Hepatocyte (in vitro differentiated cells): Measurements from ENCODE around the gene SUPT4H1. TPM values are rescaled to one million over a fixed set of nuclear protein-coding genes. Genes with fewer than 3 reads are reported as not detected.

Experiments
- DNase-seq: peaks from one replicate; pipeline ENCODE4 v3.0.0-alpha.2; 2016; ENCODE audit warnings: low spot score
- H2AFZ ChIP-seq: fragments of 200-600 bp; sonication (generic); 2 replicates; pipeline ENCODE4 v1.6.0; 2016; ENCODE audit warnings: antibody characterized with exemption, mild to moderate bottlenecking
- H3K27ac ChIP-seq: fragments of 200-600 bp; sonication (generic); 2 replicates; pipeline ENCODE4 v1.5.1; 2016; ENCODE audit warnings: mild to moderate bottlenecking
- H3K27me3 ChIP-seq: fragments of 200-600 bp; sonication (generic); 2 replicates; pipeline ENCODE4 v1.6.1; 2016
- H3K36me3 ChIP-seq: fragments of 200-600 bp; sonication (generic); replicated peaks from 2 replicates; pipeline ENCODE4 v1.5.1; 2016; ENCODE audit warnings: low read depth; ENCODE audit not compliant: insufficient read depth
- H3K4me1 ChIP-seq: fragments of 200-600 bp; sonication (generic); 2 replicates; pipeline ENCODE4 v1.5.1; 2016; ENCODE audit warnings: mild to moderate bottlenecking, moderate library complexity; ENCODE audit not compliant: insufficient read depth
- H3K4me2 ChIP-seq: fragments of 200-600 bp; sonication (generic); 2 replicates; pipeline ENCODE4 v1.6.0; 2016
- H3K4me3 ChIP-seq: fragments of 200-600 bp; sonication (generic); 2 replicates; pipeline ENCODE4 v1.5.1; 2016; ENCODE audit warnings: mild to moderate bottlenecking
- H3K79me2 ChIP-seq: fragments of 200-600 bp; sonication (generic); 2 replicates; pipeline ENCODE4 v1.6.0; 2017; ENCODE audit warnings: mild to moderate bottlenecking
- H3K9me2 ChIP-seq: fragments of 200-600 bp; sonication (generic); replicated peaks from 2 replicates; pipeline ENCODE4 v1.6.0; 2017; ENCODE audit warnings: mild to moderate bottlenecking; ENCODE audit not compliant: insufficient read depth
- H3K9me3 ChIP-seq: fragments of 200-600 bp; sonication (generic); 2 replicates; pipeline ENCODE4 v1.5.1; 2016; ENCODE audit warnings: low read depth, mild to moderate bottlenecking
- H4K20me1 ChIP-seq: fragments of 200-600 bp; sonication (generic); 2 replicates; pipeline ENCODE4 v1.6.0; 2016; ENCODE audit warnings: mild to moderate bottlenecking; ENCODE audit not compliant: insufficient read depth, poor library complexity, severe bottlenecking
- EZH2 ChIP-seq: fragments of 200-600 bp; sonication (generic); IDR thresholded peaks from 2 replicates; pipeline ENCODE4 v1.6.1; 2016; ENCODE audit warnings: antibody characterized with exemption, mild to moderate bottlenecking, borderline replicate concordance
- EZH2phosphoT487 ChIP-seq: fragments of 200-600 bp; sonication (generic); IDR thresholded peaks from one replicate; pipeline ENCODE4 v1.6.1; 2018; ENCODE audit warnings: antibody characterized with exemption, mild to moderate bottlenecking, low read depth, moderate library complexity; ENCODE audit not compliant: unreplicated experiment, severe bottlenecking
- WGBS: methylation state at CpG from one replicate; pipeline ENCODE4 v1.1.6; 2016; ENCODE audit warnings: low lambda C conversion rate; ENCODE audit errors: missing lambda C conversion rate; 5-methylcytosine and 5-hydroxymethylcytosine counted together
- polyA plus RNA-seq: library from polyadenylated mRNA; unstranded; fragments of >200 nt; fragmentation: Nextera tagmentation; extraction: Ambion mirVana; gene quantifications from 2 replicates; pipeline ENCODE4 v1.2.1, GENCODE V29; 2016
- total RNA-seq: library from RNA; depleted of rRNA; stranded (reverse); fragments of >200 nt; gene quantifications from 2 replicates; pipeline ENCODE4 v1.2.3, GENCODE V29; 2014
- TF ChIP-seq, protein P1 (sequence below): fragments of 200-600 bp; sonication (generic); IDR thresholded peaks from 2 replicates; pipeline ENCODE4 v1.5.1; 2016; ENCODE audit warnings: antibody characterized with exemption, mild to moderate bottlenecking; ENCODE audit not compliant: poor library complexity

SUPT4H1 gene
- total and polyA plus RNA-seq, 2 experiments from 2014 or later: 54.5 to 108 TPM

DNA sequence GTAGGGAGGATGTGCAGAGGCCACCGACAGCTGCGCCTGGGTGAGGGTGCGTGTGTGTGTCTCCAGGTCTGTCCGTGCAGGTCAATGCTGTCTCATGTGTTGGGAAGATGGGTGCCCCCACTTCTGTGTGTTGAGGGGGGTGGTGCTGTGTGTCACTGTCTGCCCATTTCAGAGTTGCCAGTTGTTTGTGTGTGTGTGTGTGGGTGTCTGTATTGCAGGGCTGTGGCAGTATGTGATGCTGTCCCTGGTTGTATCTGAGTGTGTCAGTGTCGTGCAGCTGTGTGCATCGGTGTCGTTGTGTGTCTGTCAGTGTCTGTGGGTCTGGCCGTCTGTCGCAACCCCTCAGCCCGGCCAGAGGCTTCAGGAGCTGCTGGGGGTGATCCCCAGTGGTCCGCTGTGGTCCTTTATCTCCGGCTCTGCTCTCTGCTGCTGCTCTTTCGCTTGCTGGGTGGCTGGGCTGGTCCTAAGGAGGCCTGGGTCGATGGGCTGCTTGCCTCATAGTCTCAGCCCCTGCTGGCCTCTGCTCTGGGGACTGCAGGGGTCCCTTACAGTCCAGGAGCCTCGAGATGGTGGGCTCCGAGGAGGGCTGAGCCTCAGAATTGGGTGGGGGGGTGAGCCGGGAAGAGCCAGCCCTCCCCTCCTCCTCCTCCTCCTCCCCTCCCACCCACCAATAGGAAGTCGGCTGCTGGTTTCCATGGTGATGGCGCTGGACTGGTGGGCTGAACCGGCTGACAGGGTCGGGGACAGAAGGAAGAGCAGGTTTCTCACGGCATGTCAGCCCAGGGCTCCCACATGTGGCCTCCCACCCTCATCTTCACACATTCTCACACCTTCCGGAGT lies 23.6 kb downstream of the SUPT4H1 start, which contains the start of gene TSPOAP1:
TSPOAP1 (minus strand) TSS at position 601 of the 840 bp plus-strand sequence. CDS start 875 bp downstream, outside the sequence.
- no peak for DNase-seq
- peak within 1 kb of the TSS; percentile 53 for H3K4me2 ChIP-seq
- TF ChIP-seq EZH2phosphoT487 (no peak), EZH2 (no peak)
- TF ChIP-seq, protein P1, sequence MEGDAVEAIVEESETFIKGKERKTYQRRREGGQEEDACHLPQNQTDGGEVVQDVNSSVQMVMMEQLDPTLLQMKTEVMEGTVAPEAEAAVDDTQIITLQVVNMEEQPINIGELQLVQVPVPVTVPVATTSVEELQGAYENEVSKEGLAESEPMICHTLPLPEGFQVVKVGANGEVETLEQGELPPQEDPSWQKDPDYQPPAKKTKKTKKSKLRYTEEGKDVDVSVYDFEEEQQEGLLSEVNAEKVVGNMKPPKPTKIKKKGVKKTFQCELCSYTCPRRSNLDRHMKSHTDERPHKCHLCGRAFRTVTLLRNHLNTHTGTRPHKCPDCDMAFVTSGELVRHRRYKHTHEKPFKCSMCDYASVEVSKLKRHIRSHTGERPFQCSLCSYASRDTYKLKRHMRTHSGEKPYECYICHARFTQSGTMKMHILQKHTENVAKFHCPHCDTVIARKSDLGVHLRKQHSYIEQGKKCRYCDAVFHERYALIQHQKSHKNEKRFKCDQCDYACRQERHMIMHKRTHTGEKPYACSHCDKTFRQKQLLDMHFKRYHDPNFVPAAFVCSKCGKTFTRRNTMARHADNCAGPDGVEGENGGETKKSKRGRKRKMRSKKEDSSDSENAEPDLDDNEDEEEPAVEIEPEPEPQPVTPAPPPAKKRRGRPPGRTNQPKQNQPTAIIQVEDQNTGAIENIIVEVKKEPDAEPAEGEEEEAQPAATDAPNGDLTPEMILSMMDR: no peak
- H3K4me1 ChIP-seq: peaks cover 10% of the 10 kb centered on the region
- no peak within 1 kb of the TSS for H3K4me3 ChIP-seq
- no peaks in the 10 kb centered on the region for H3K9me2 ChIP-seq
- no peak within 1 kb of the TSS for H3K27ac ChIP-seq
- no peaks in the 10 kb centered on the region for H3K9me3 ChIP-seq
- H3K79me2 ChIP-seq: no peaks in the 10 kb centered on the region
- H3K27me3 ChIP-seq: no peaks in the 10 kb centered on the region
- 60% methylated on average over 20 of the region's 23 CpGs for WGBS
- H2AFZ ChIP-seq: no peak within 1 kb of the TSS
- H3K36me3 ChIP-seq: no peaks in the 10 kb centered on the region
- no peaks in the 10 kb centered on the region for H4K20me1 ChIP-seq

DNA sequence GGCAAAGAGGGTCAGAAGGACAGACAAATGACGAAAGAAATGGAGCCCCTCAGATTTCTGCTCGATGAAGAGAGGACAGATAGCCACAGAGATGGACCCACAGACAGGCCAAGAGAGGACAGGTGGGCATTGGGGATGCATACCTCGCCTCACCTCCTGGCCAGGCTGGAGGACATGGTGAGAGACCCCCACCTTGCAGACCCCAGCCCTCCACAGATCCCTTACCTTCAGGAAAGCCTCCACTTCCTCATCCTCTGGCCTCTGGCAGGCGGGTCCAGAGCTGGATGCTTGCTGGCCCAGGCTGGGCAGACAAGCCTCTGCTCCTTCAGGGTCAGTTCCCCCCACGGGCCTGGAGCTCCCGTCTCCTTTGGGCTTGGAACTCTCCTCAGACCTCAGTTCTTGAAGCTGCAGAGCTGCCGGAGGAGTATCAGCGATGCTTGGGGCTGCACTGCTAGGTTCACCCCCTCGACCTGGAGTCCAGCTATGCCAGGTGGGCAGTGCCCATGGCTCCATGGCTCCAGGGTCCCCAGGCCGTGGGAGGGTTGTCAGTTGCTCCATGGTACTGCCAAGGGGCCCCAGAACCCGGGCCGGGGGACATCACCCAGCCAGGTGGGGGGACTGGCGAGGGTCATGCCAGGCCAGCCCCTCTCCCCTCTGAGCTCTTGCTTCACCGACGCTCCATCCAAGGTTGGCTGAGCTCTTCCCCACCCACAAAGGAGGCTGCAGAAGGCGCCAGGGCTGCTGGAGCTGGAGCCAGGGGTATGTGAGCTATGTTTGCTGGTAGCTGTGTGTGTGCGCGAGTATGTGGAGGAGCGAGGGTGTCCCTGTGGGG lies 24.4 kb downstream of the SUPT4H1 start:
- no peaks in the 10 kb centered on the region for H3K9me3 ChIP-seq
- no peak overlapping the region for H3K4me2 ChIP-seq
- no peaks in the 10 kb centered on the region for H3K79me2 ChIP-seq
- peaks cover 10% of the 10 kb centered on the region for H3K4me1 ChIP-seq
- no peaks in the 10 kb centered on the region for H4K20me1 ChIP-seq
- H3K27ac ChIP-seq: no peak overlapping the region
- 86% methylated on average over 19 of the region's 19 CpGs for WGBS
- H3K4me3 ChIP-seq: no peak overlapping the region
- no peaks in the 10 kb centered on the region for H3K36me3 ChIP-seq
- no peak for TF ChIP-seq EZH2
- TF ChIP-seq, protein P1: no peak
- no peaks in the 10 kb centered on the region for H3K9me2 ChIP-seq
- no peaks in the 10 kb centered on the region for H3K27me3 ChIP-seq
- DNase-seq: no peak
- no peak overlapping the region for H2AFZ ChIP-seq

DNA sequence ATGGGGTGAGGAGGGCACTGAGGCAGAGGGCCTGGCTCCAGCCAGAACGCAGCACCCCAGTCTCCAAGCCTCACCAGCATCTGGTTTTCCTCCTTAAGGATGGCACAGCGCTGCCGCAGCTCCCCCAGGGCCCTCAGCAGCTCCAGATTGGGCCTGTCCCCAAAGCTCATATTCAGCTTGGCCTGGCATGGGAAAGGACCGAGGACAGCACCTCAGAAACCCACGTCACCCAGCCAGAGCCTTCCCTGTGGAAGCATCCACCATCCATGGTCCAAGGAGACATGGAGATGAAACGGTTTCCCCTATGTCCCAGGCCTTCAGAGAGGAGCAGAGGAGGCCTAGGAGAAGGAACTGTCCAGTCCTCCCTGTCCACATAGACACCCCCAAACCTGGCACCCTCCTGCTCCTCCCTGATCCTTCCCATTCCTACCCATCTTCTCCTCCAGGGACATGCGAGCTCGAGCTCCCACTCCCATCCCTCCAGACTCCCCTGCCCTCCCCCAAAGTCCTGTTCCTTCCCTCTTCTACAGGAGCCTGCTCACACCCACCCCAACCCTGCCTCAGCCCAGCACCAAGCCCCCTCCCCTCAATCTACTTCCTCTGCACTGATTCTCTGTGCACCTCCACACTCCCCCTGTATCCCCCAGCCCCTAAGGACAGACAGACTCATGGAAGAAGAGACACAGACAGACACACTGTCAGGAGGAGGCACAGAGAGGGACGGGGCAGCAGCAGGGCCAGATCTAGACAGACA lies 25.2 kb downstream of the SUPT4H1 start:
- Histone ChIP-seq H3K9me3 (no peaks in the 10 kb centered on the region), H3K4me3 (no peak overlapping the region), H3K4me2 (no peak overlapping the region), H3K4me1 (peaks cover 10% of the 10 kb centered on the region), H2AFZ (no peak overlapping the region), H4K20me1 (no peaks in the 10 kb centered on the region), H3K36me3 (no peaks in the 10 kb centered on the region), H3K9me2 (no peaks in the 10 kb centered on the region), H3K79me2 (no peaks in the 10 kb centered on the region), H3K27me3 (no peaks in the 10 kb centered on the region), H3K27ac (no peak overlapping the region)
- TF ChIP-seq EZH2phosphoT487: no peak
- TF ChIP-seq EZH2: no peak
- TF ChIP-seq, protein P1: no peak
- DNase-seq: no peak
- 88% methylated on average over 9 of the region's 9 CpGs for WGBS
